Measurements from ENCODE around the gene MFSD2B.
"Not testable (repeated sequence)": the region's sequence is repeated elsewhere in the genome, so short reads cannot be mapped to it uniquely, and the experiment has no call there.

MFSD2B gene

GRCh38 chr2:24021122-24021998 is 11.5 kb downstream of the MFSD2B start:
- H3K4me1 ChIP-seq (ENCODE audit: control insufficient read depth, insufficient read depth, low read length), result peaks cover 7% of the 10 kb centered on the region
- H3K4me3 ChIP-seq (ENCODE audit: low read depth, low read length), result no peak overlapping the region
- peaks cover 23% of the 10 kb centered on the region for H3K36me3 ChIP-seq (ENCODE audit: control insufficient read depth, insufficient read depth, low read length)
- no peaks in the 10 kb centered on the region for H3K9me3 ChIP-seq (ENCODE audit: control insufficient read depth, insufficient read depth, low read length)
- no peaks in the 10 kb centered on the region for H3K27me3 ChIP-seq (ENCODE audit: control insufficient read depth, insufficient read depth, low read length)
- no peak overlapping the region for H3K9ac ChIP-seq (ENCODE audit: low read depth, low read length)

- H3K9me3 ChIP-seq (ENCODE audit: control insufficient read depth, insufficient read depth, low read length), result no peaks in the 10 kb centered on the region
- peaks cover 23% of the 10 kb centered on the region for H3K36me3 ChIP-seq (ENCODE audit: control insufficient read depth, insufficient read depth, low read length)
- peaks cover 13% of the 10 kb centered on the region for H3K4me1 ChIP-seq (ENCODE audit: control insufficient read depth, insufficient read depth, low read length)
- H3K9ac ChIP-seq (ENCODE audit: low read depth, low read length), result no peak overlapping the region
- H3K27me3 ChIP-seq (ENCODE audit: control insufficient read depth, insufficient read depth, low read length), result no peaks in the 10 kb centered on the region
- H3K4me3 ChIP-seq (ENCODE audit: low read depth, low read length), result no peak overlapping the region
Measured at GRCh38 chr2:24022324-24022974, 12.6 kb downstream of the MFSD2B start.

GRCh38 chr2:24022975-24023575 is 13.2 kb downstream of the MFSD2B start:
- peaks cover 13% of the 10 kb centered on the region for H3K4me1 ChIP-seq (ENCODE audit: control insufficient read depth, insufficient read depth, low read length)
- H3K4me3 ChIP-seq (ENCODE audit: low read depth, low read length), result no peak overlapping the region
- peaks cover 23% of the 10 kb centered on the region for H3K36me3 ChIP-seq (ENCODE audit: control insufficient read depth, insufficient read depth, low read length)
- no peaks in the 10 kb centered on the region for H3K9me3 ChIP-seq (ENCODE audit: control insufficient read depth, insufficient read depth, low read length)
- no peak overlapping the region for H3K9ac ChIP-seq (ENCODE audit: low read depth, low read length)
- no peaks in the 10 kb centered on the region for H3K27me3 ChIP-seq (ENCODE audit: control insufficient read depth, insufficient read depth, low read length)

GRCh38 chr2:24024018-24024417 is 14.1 kb downstream of the MFSD2B start:
- Histone ChIP-seq H3K9ac (ENCODE audit: low read depth, low read length) (no peak overlapping the region), H3K36me3 (ENCODE audit: control insufficient read depth, insufficient read depth, low read length) (peaks cover 23% of the 10 kb centered on the region), H3K9me3 (ENCODE audit: control insufficient read depth, insufficient read depth, low read length) (no peaks in the 10 kb centered on the region), H3K4me3 (ENCODE audit: low read depth, low read length) (no peak overlapping the region), H3K4me1 (ENCODE audit: control insufficient read depth, insufficient read depth, low read length) (peaks cover 13% of the 10 kb centered on the region), H3K27me3 (ENCODE audit: control insufficient read depth, insufficient read depth, low read length) (no peaks in the 10 kb centered on the region)

GRCh38 chr2:24024996-24025663 is 15.2 kb downstream of the MFSD2B start:
- Histone ChIP-seq H3K9ac (ENCODE audit: low read depth, low read length) (no peak overlapping the region), H3K9me3 (ENCODE audit: control insufficient read depth, insufficient read depth, low read length) (no peaks in the 10 kb centered on the region)

GRCh38 chr2:24026233-24026632 is 16.3 kb downstream of the MFSD2B start:
- H3K27me3 ChIP-seq (ENCODE audit: control insufficient read depth, insufficient read depth, low read length), result no peaks in the 10 kb centered on the region
- no peaks in the 10 kb centered on the region for H3K9me3 ChIP-seq (ENCODE audit: control insufficient read depth, insufficient read depth, low read length)
- peaks cover 37% of the 10 kb centered on the region for H3K36me3 ChIP-seq (ENCODE audit: control insufficient read depth, insufficient read depth, low read length)
- peaks cover 13% of the 10 kb centered on the region for H3K4me1 ChIP-seq (ENCODE audit: control insufficient read depth, insufficient read depth, low read length)
- H3K9ac ChIP-seq (ENCODE audit: low read depth, low read length), result no peak overlapping the region
- peak overlapping the region; percentile 15 for H3K4me3 ChIP-seq (ENCODE audit: low read depth, low read length)

More at GRCh38 chr2:24024996-24025663, 15.2 kb downstream of the MFSD2B start:
- peaks cover 13% of the 10 kb centered on the region for H3K4me1 ChIP-seq (ENCODE audit: control insufficient read depth, insufficient read depth, low read length)
- H3K27me3 ChIP-seq (ENCODE audit: control insufficient read depth, insufficient read depth, low read length), result no peaks in the 10 kb centered on the region
- peaks cover 30% of the 10 kb centered on the region for H3K36me3 ChIP-seq (ENCODE audit: control insufficient read depth, insufficient read depth, low read length)
- no peak overlapping the region for H3K4me3 ChIP-seq (ENCODE audit: low read depth, low read length)

- Histone ChIP-seq H3K4me3 (ENCODE audit: low read depth, low read length) (no peak overlapping the region), H3K4me1 (ENCODE audit: control insufficient read depth, insufficient read depth, low read length) (peaks cover 2% of the 10 kb centered on the region), H3K9me3 (ENCODE audit: control insufficient read depth, insufficient read depth, low read length) (no peaks in the 10 kb centered on the region), H3K27me3 (ENCODE audit: control insufficient read depth, insufficient read depth, low read length) (no peaks in the 10 kb centered on the region), H3K9ac (ENCODE audit: low read depth, low read length) (no peak overlapping the region), H3K36me3 (ENCODE audit: control insufficient read depth, insufficient read depth, low read length) (peaks cover 10% of the 10 kb centered on the region)
Measured at GRCh38 chr2:24038786-24039499, 29.1 kb downstream of the MFSD2B start.

- Histone ChIP-seq H3K9ac (ENCODE audit: low read depth, low read length) (no peak overlapping the region), H3K4me1 (ENCODE audit: control insufficient read depth, insufficient read depth, low read length) (no peaks in the 10 kb centered on the region), H3K27me3 (ENCODE audit: control insufficient read depth, insufficient read depth, low read length) (no peaks in the 10 kb centered on the region), H3K4me3 (ENCODE audit: low read depth, low read length) (no peak overlapping the region), H3K36me3 (ENCODE audit: control insufficient read depth, insufficient read depth, low read length) (peaks cover 10% of the 10 kb centered on the region), H3K9me3 (ENCODE audit: control insufficient read depth, insufficient read depth, low read length) (no peaks in the 10 kb centered on the region)
Measured at GRCh38 chr2:24040511-24040910, 30.6 kb downstream of the MFSD2B start.

GRCh38 chr2:24043133-24043532 is 33.2 kb downstream of the MFSD2B start:
- H3K9ac ChIP-seq (ENCODE audit: low read depth, low read length); H3K4me3 ChIP-seq (ENCODE audit: low read depth, low read length); H3K27me3 ChIP-seq (ENCODE audit: control insufficient read depth, insufficient read depth, low read length); H3K4me1 ChIP-seq (ENCODE audit: control insufficient read depth, insufficient read depth, low read length); H3K9me3 ChIP-seq (ENCODE audit: control insufficient read depth, insufficient read depth, low read length); H3K36me3 ChIP-seq (ENCODE audit: control insufficient read depth, insufficient read depth, low read length): not testable (repeated sequence)

- Histone ChIP-seq H3K36me3 (ENCODE audit: control insufficient read depth, insufficient read depth, low read length) (no peaks in the 10 kb centered on the region), H3K27me3 (ENCODE audit: control insufficient read depth, insufficient read depth, low read length) (no peaks in the 10 kb centered on the region), H3K9me3 (ENCODE audit: control insufficient read depth, insufficient read depth, low read length) (no peaks in the 10 kb centered on the region), H3K9ac (ENCODE audit: low read depth, low read length) (no peak overlapping the region), H3K4me3 (ENCODE audit: low read depth, low read length) (peak overlapping the region; percentile 79), H3K4me1 (ENCODE audit: control insufficient read depth, insufficient read depth, low read length) (peaks cover 2% of the 10 kb centered on the region)
Measured at GRCh38 chr2:24045511-24046508, 35.9 kb downstream of the MFSD2B start.

Measured in iPS-15b (cell line).